HTR-8/SVneo (cell line): Measurements from ENCODE around the gene APOA5.
"Not testable (repeated sequence)": the region's sequence is repeated elsewhere in the genome, so short reads cannot be mapped to it uniquely, and the experiment has no call there.

Experiments used
- DNase-seq: peaks from one replicate; pipeline ENCODE4 v3.0.0; 2011; ENCODE audit warnings: low spot score, mixed read lengths; ENCODE audit not compliant: insufficient read length
- FAIRE-seq: peaks from 2 replicates; lab custom pipeline; 2011; peaks lifted over from hg19 to GRCh38; lab: Jason Lieb, UNC

The APOA5 gene

GRCh38 chr11:116804001-116804400 is 12.3 kb upstream of the APOA5 start:
- FAIRE-seq = no peak
- DNase-seq = no peak

GRCh38 chr11:116801662-116802061 is 10.0 kb upstream of the APOA5 start:
- not testable (repeated sequence) for FAIRE-seq, DNase-seq

GRCh38 chr11:116800610-116801009 is 8.9 kb upstream of the APOA5 start:
- FAIRE-seq (no peak), DNase-seq (no peak)

GRCh38 chr11:116798368-116798767 is 6.7 kb upstream of the APOA5 start:
- DNase-seq = no peak
- no peak for FAIRE-seq

GRCh38 chr11:116797816-116798215 is 6.1 kb upstream of the APOA5 start:
- DNase-seq (no peak), FAIRE-seq (no peak)

- DNase-seq (no peak), FAIRE-seq (no peak)
Observed at GRCh38 chr11:116796548-116796947, 4.9 kb upstream of the APOA5 start.

GRCh38 chr11:116794851-116795250 is 3.2 kb upstream of the APOA5 start:
- FAIRE-seq (no peak), DNase-seq (no peak)

GRCh38 chr11:116793772-116794097 is 2.1 kb upstream of the APOA5 start:
- FAIRE-seq (peak; percentile 48), DNase-seq (no peak)

GRCh38 chr11:116792869-116793771 is 1.4 kb upstream of the APOA5 start:
- no peak for DNase-seq
- FAIRE-seq = peak; percentile 36

- no peak for DNase-seq
- no peak for FAIRE-seq
Observed at GRCh38 chr11:116792144-116792868, 627 bp upstream of the APOA5 start.

- FAIRE-seq = peak; percentile 23
- DNase-seq = peak; percentile 70
Observed at GRCh38 chr11:116791002-116791812, 472 bp downstream of the APOA5 start.

- FAIRE-seq = no peak
- DNase-seq = no peak
Observed at GRCh38 chr11:116790167-116791001, 1.3 kb downstream of the APOA5 start.

GRCh38 chr11:116788975-116789374 is 2.7 kb downstream of the APOA5 start:
- FAIRE-seq (no peak), DNase-seq (no peak)

- DNase-seq = no peak
- FAIRE-seq = no peak
Observed at GRCh38 chr11:116788534-116788933, 3.1 kb downstream of the APOA5 start.

GRCh38 chr11:116787786-116788486 is 3.7 kb downstream of the APOA5 start, which contains the start of gene ZPR1:
Gene ZPR1, minus strand, starts transcription at chr11:116788023. Its CDS starts 33 bp downstream, at chr11:116787990.
- peak; percentile 85 for DNase-seq
- FAIRE-seq = peak; percentile 64

GRCh38 chr11:116787436-116787785 is 4.3 kb downstream of the APOA5 start:
- FAIRE-seq (peak; percentile 33), DNase-seq (no peak)

- no peak for FAIRE-seq
- DNase-seq = no peak
Observed at GRCh38 chr11:116786966-116787365, 4.7 kb downstream of the APOA5 start.

GRCh38 chr11:116786326-116786725 is 5.4 kb downstream of the APOA5 start:
- DNase-seq = no peak
- FAIRE-seq = no peak

GRCh38 chr11:116782728-116783127 is 9.0 kb downstream of the APOA5 start:
- DNase-seq = no peak
- no peak for FAIRE-seq
